Measurements from ENCODE around the gene ZNF628.

GRCh38 chr19:55453511-55454260 is 22.7 kb upstream of the ZNF628 start:
- TF ChIP-seq BHLHE40 (IDR thresholded peaks at IDR 0.05; ENCODE audit: low read depth, low read length), result no peak
- TF ChIP-seq CTCF (conservative IDR thresholded peaks at IDR 0.05; ENCODE audit: low read depth, low read length), result no peak
- TF ChIP-seq USF2 (IDR thresholded peaks at IDR 0.05; ENCODE audit: low read depth, low read length), result no peak
- no peak for TF ChIP-seq POLR2A (IDR thresholded peaks at IDR 0.05; ENCODE audit: low read depth, low read length)
- no peak for TF ChIP-seq CHD1 (IDR thresholded peaks at IDR 0.05; ENCODE audit: low read depth, low read length)
- TF ChIP-seq RAD21 (IDR thresholded peaks at IDR 0.05; ENCODE audit: low read length), result no peak
- TF ChIP-seq CEBPB (IDR thresholded peaks at IDR 0.05; ENCODE audit: low read depth, low read length), result no peak
